Iris pigment epithelial cell (primary cell): Measurements from ENCODE around the gene BRINP3.

ENCODE experiments used
- DNase-seq: peaks from one replicate; pipeline ENCODE4 v3.0.0-alpha.2; 2011; ENCODE audit warnings: low read depth

The BRINP3 gene

GRCh38 chr1:190452272-190452848 lies 25.3 kb downstream of the BRINP3 start:
- no peak for DNase-seq

GRCh38 chr1:190444464-190444863 lies 33.2 kb downstream of the BRINP3 start:
- no peak for DNase-seq

GRCh38 chr1:190439447-190439846 lies 38.2 kb downstream of the BRINP3 start:
- no peak for DNase-seq

GRCh38 chr1:190436615-190437014 lies 41.0 kb downstream of the BRINP3 start:
- peak; percentile 40 for DNase-seq

- no peak for DNase-seq
Measured at GRCh38 chr1:190429932-190430331, 47.7 kb downstream of the BRINP3 start.

- DNase-seq, result no peak
Measured at GRCh38 chr1:190429141-190429540, 48.5 kb downstream of the BRINP3 start.

GRCh38 chr1:190416239-190416638 lies 61.4 kb downstream of the BRINP3 start:
- DNase-seq, result no peak

- DNase-seq, result no peak
Measured at GRCh38 chr1:190413142-190413541, 64.5 kb downstream of the BRINP3 start.

- no peak for DNase-seq
Measured at GRCh38 chr1:190403402-190403801, 74.3 kb downstream of the BRINP3 start.

- DNase-seq, result no peak
Measured at GRCh38 chr1:190399233-190399632, 78.4 kb downstream of the BRINP3 start.

GRCh38 chr1:190391582-190391981 lies 86.1 kb downstream of the BRINP3 start:
- no peak for DNase-seq

- no peak for DNase-seq
Measured at GRCh38 chr1:190377991-190378390, 99.7 kb downstream of the BRINP3 start.

GRCh38 chr1:190377294-190377693 lies 100.4 kb downstream of the BRINP3 start:
- DNase-seq, result no peak

- no peak for DNase-seq
Measured at GRCh38 chr1:190376044-190376443, 101.6 kb downstream of the BRINP3 start.

GRCh38 chr1:190373705-190374336 lies 103.8 kb downstream of the BRINP3 start:
- peak; percentile 38 for DNase-seq

GRCh38 chr1:190367200-190367599 lies 110.5 kb downstream of the BRINP3 start:
- DNase-seq, result no peak

- DNase-seq, result no peak
Measured at GRCh38 chr1:190365283-190365682, 112.4 kb downstream of the BRINP3 start.

- peak; percentile 3 for DNase-seq
Measured at GRCh38 chr1:190353538-190354101, 124.0 kb downstream of the BRINP3 start.

- DNase-seq, result no peak
Measured at GRCh38 chr1:190344454-190344853, 133.2 kb downstream of the BRINP3 start.

GRCh38 chr1:190338829-190339228 lies 138.8 kb downstream of the BRINP3 start:
- no peak for DNase-seq

GRCh38 chr1:190328871-190329270 lies 148.8 kb downstream of the BRINP3 start:
- DNase-seq, result no peak

- peak; percentile 2 for DNase-seq
Measured at GRCh38 chr1:190328361-190328760, 149.3 kb downstream of the BRINP3 start.

GRCh38 chr1:190327271-190327670 lies 150.4 kb downstream of the BRINP3 start:
- DNase-seq, result no peak

GRCh38 chr1:190323530-190323929 lies 154.1 kb downstream of the BRINP3 start:
- no peak for DNase-seq
